Retinal pigment epithelial cell (primary cell): ENCODE results near the gene VGF.

Source experiments
- DNase-seq: peaks from one replicate; pipeline ENCODE4 v3.0.0-alpha.2; 2010; ENCODE audit warnings: low read depth
- H3K4me3 ChIP-seq: 2 replicates; pipeline ENCODE4 v1.5.1; 2011; ENCODE audit warnings: mild to moderate bottlenecking, low read length, control low read depth, moderate library complexity
- TF ChIP-seq, protein P1 (sequence below): conservative IDR thresholded peaks from 2 replicates; pipeline ENCODE4 v1.5.1; 2011; ENCODE audit warnings: low read depth, low read length, control low read depth, inconsistent platforms

Gene VGF

DNA sequence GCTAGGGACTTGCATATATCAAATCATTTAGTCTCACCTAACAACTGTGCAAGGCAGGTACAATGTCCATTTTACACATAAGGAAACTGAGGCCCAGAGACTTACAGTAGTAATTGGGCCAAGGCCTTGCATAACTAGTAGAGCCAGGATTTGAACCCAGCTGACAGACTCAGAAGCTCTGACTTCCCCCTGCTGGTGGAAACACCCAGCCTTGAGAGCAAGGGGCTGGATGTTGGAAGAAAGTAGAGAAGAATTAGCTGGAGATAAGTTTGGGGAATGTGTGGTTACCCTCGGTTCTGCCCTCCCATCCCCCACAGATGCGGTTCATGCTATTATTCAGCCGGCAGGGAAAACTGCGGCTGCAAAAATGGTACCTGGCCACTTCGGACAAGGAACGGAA, 9.1 kb downstream of the VGF start:
- TF ChIP-seq, protein P1, sequence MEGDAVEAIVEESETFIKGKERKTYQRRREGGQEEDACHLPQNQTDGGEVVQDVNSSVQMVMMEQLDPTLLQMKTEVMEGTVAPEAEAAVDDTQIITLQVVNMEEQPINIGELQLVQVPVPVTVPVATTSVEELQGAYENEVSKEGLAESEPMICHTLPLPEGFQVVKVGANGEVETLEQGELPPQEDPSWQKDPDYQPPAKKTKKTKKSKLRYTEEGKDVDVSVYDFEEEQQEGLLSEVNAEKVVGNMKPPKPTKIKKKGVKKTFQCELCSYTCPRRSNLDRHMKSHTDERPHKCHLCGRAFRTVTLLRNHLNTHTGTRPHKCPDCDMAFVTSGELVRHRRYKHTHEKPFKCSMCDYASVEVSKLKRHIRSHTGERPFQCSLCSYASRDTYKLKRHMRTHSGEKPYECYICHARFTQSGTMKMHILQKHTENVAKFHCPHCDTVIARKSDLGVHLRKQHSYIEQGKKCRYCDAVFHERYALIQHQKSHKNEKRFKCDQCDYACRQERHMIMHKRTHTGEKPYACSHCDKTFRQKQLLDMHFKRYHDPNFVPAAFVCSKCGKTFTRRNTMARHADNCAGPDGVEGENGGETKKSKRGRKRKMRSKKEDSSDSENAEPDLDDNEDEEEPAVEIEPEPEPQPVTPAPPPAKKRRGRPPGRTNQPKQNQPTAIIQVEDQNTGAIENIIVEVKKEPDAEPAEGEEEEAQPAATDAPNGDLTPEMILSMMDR: peak; percentile 29
- no peak overlapping the region for H3K4me3 ChIP-seq
- no peak for DNase-seq

DNA sequence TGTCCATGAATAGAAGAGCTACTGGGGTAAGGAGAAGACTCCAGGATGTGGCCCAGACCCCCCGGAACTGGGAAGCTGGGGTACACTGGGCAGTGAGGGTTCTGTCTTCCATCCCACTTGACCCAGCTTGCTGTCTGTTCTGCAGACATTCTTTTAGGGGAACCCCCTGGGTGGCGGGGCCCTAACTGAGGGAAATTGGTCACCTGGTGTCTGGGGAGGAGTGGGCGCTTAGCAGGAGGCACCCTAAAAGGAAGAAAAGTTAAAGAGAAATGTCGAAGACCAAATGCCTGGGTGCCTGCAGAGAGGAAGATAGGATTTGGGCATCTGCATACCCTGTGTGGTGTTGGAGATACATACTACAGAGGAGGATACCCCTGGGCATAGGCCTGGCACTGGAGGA, 10.1 kb downstream of the VGF start:
- TF ChIP-seq, protein P1: no peak
- H3K4me3 ChIP-seq: peak overlapping the region; percentile 80
- no peak for DNase-seq

GRCh38 chr7:101154693-101155102, 10.7 kb downstream of the VGF start:
- H3K4me3 ChIP-seq: peak overlapping the region; percentile 80
- TF ChIP-seq, protein P1: no peak
- DNase-seq: no peak

GRCh38 chr7:101153969-101154692, 11.2 kb downstream of the VGF start, which contains the start of gene AP1S1:
Gene AP1S1 (plus strand): TSS chr7:101154476. CDS start chr7:101154515, 39 bp downstream.
- TF ChIP-seq, protein P1: no peak
- peak; percentile 71 for DNase-seq
- H3K4me3 ChIP-seq: peak within 1 kb of the TSS; percentile 80

DNA sequence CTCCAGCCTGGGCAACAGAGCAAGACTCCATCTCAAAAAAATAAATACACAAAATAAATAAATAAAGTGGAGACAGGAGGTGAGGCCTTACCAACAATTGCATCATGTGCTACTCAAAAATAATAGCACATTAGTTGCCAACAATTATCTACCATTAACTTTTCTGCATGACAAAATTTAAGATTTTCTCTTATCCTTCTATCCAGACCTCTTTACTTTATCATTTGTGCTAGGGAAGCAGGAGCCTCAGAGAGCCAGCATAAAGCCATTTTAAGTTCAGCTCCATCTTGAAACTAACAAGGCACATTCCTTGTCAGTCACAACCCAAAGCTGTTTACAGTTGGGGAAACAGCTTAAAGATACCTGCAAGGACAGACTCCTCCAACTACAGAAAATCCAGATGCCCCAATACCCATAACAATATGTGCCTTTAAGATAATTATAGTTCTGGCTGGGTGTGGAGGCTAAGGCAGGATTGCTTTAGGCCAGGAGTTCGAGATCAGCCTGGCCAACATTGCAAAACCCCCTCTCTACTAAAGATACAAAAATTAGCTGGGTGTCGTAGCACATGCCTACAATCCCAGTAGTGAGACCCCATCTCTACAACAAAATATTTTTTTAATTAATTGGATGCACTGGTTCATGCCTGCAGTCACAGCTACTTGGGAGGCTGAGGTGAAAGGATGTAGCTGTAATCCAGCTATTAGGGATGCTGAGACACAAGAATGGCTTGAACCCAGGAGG, 13.3 kb downstream of the VGF start:
- no peak overlapping the region for H3K4me3 ChIP-seq
- TF ChIP-seq, protein P1: no peak
- no peak for DNase-seq

DNA sequence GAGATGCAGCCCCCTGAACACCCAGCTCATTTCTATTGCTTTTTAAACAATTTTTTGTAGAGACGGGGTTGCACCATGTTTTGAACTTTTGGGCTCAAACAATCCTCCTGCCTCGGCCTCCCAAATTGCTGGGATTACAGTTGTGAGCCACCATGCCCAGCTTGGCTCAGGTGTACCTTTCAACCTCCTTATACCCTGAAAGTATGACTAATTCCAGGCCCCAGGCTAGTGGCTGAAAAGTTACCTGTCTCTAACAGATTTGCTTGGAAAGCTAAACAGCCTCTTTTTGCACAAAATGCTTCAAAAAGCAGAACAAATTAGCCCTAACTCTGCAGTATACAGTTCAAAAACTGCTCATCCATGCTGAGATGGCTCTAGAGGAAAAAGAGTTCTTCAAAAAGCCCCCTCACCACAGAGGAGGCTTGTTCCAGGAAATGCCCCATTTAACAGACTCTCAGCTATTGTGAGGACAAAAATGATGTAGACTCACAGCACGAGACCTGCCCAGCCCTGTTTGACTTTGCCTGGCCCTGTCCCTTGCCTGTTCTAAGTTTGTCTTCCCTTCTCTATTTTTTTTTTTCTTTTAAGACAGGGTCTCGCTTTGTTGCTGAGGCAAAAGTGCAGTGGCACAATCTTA, 24.5 kb downstream of the VGF start:
- H3K4me3 ChIP-seq: no peak overlapping the region
- TF ChIP-seq, protein P1: no peak
- no peak for DNase-seq

DNA sequence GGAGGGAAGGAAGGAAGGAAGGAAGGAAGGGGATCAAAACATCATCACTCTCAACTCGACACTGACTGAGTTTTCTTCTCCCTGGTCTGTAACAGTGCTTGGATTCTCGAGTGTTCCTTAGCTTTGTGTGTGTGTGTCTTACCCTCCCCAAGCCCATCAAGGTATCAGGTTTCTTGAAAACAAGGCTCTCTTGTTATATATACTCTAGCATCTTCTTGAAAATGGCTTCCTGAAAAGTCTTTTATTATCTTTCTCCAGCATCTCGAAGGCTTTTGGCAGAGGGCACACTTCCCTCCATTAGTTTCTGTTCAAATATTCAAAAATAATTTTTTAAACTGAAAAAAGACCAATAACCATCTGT, 25.1 kb downstream of the VGF start:
- no peak for DNase-seq
- TF ChIP-seq, protein P1: no peak
- H3K4me3 ChIP-seq: no peak overlapping the region
